PC-9 (cell line): ENCODE measurements around the gene PATJ. TPM values are rescaled to one million over a fixed set of nuclear protein-coding genes. Genes with fewer than 3 reads are reported as not detected.
"Not testable (repeated sequence)": the region's sequence is repeated elsewhere in the genome, so short reads cannot be mapped to it uniquely, and the experiment has no call there.

Source experiments
- BruUV-seq: library from RNA; stranded (reverse); fragments of 400-500 nt; replicated peaks from 2 replicates; lab custom pipeline; 2021; lab: Mats Ljungman, UMichigan
- CTCF ChIA-PET: fragments of 300-600 bp; sonication (Branson Sonifier 250); formaldehyde crosslinking; loops from one replicate; lab custom pipeline; 2022; ENCODE audit warnings: antibody characterized with exemption; lab: Charles Lee
- POLR2A ChIA-PET: fragments of 300-600 bp; sonication (Branson Sonifier 250); formaldehyde crosslinking; loops from one replicate; lab custom pipeline; 2022; ENCODE audit warnings: antibody characterized with exemption; ENCODE audit not compliant: unreplicated experiment; lab: Charles Lee
- DNase-seq, 2 experiments: peaks; one replicate each; pipeline versions ENCODE4 v3.0.0 to v3.0.0-alpha.2; 2015 to 2022; ENCODE audit warnings: mixed read lengths in 1 of 2
- H2AFZ ChIP-seq: fragments of 200-600 bp; sonication (generic); 2 replicates; pipeline ENCODE4 v1.8.1; 2017; ENCODE audit warnings: antibody characterized with exemption
- H3F3A ChIP-seq: fragments of 200-600 bp; sonication (generic); 2 replicates; pipeline ENCODE4 v1.8.1; 2017; ENCODE audit warnings: antibody characterized with exemption, mild to moderate bottlenecking, low read depth; ENCODE audit not compliant: insufficient read depth
- H3K27ac ChIP-seq: fragments of 200-600 bp; sonication (generic); 2 replicates; pipeline ENCODE4 v1.6.1; 2016; ENCODE audit warnings: mixed run types
- H3K27me3 ChIP-seq: fragments of 200-600 bp; sonication (generic); 2 replicates; pipeline ENCODE4 v1.6.1; 2016; ENCODE audit warnings: low read depth, mixed run types; ENCODE audit not compliant: insufficient read depth
- H3K36me3 ChIP-seq: fragments of 200-600 bp; sonication (generic); 2 replicates; pipeline ENCODE4 v1.6.1; 2016; ENCODE audit warnings: low read depth, mixed run types
- H3K4me1 ChIP-seq: fragments of 200-600 bp; sonication (generic); replicated peaks from 2 replicates; pipeline ENCODE4 v1.6.1; 2016; ENCODE audit warnings: mixed run types; ENCODE audit not compliant: insufficient read depth
- H3K4me2 ChIP-seq: fragments of 200-600 bp; sonication (generic); 2 replicates; pipeline ENCODE4 v1.6.1; 2017; ENCODE audit warnings: mixed run types
- H3K4me3 ChIP-seq: fragments of 200-600 bp; sonication (generic); 2 replicates; pipeline ENCODE4 v1.6.1; 2016; ENCODE audit warnings: mixed run types
- H3K79me2 ChIP-seq: fragments of 200-600 bp; sonication (generic); 2 replicates; pipeline ENCODE4 v1.6.1; 2017; ENCODE audit warnings: low read depth, mixed run types
- H3K9me2 ChIP-seq: fragments of 200-600 bp; sonication (generic); 2 replicates; pipeline ENCODE4 v1.8.1; 2017; ENCODE audit warnings: mild to moderate bottlenecking; ENCODE audit not compliant: insufficient read depth
- H3K9me3 ChIP-seq: fragments of 200-600 bp; sonication (generic); 2 replicates; pipeline ENCODE4 v1.8.1; 2016; ENCODE audit warnings: low read depth; ENCODE audit not compliant: insufficient read depth
- H4K20me1 ChIP-seq: fragments of 200-600 bp; sonication (generic); 2 replicates; pipeline ENCODE4 v1.8.1; 2017; ENCODE audit not compliant: insufficient read depth
- EZH2 ChIP-seq: fragments of 200-600 bp; sonication (generic); IDR thresholded peaks from 2 replicates; pipeline ENCODE4 v1.8.0; 2017; ENCODE audit warnings: antibody characterized with exemption, low read depth
- intact Hi-C: fragments of 100-400 bp; cut with micrococcal nuclease; formaldehyde crosslinking; loops from one replicate; pipeline ENCODE4 v1.10.0; 2022; ENCODE audit not compliant: unreplicated experiment
- total RNA-seq: library from RNA; stranded (reverse); gene quantifications from 2 replicates; pipeline ENCODE4 v1.2.3, GENCODE V29; 2021
- TF ChIP-seq, protein P1 (sequence below): fragments of 200-600 bp; sonication (generic); conservative IDR thresholded peaks from 2 replicates; pipeline ENCODE4 v1.6.1; 2017; ENCODE audit warnings: mixed run types, antibody characterized with exemption, mild to moderate bottlenecking, moderate library complexity

Gene PATJ
- total RNA-seq, 1 experiment from 2014 or later, result 91.0 TPM

DNA sequence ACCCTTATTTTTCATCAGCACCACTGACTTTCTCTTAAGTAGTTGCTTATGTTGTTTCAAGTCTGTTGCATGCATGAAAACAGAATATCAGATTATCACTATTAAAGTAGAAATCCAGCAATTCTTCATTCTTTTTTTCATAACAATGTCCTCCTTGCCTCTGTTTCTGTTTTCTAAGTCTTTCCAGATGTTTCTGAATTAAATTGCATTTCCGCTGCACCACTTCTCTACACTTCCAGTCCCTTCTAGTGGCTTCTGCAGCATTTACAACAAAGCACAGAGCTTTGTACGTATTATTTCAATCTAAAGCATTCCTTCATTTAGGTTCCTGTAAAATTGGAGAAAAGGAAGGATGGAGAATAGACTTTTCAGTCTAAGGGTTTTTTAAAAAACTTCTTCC is 42.4 kb downstream of the PATJ start:
- H3K9me2 ChIP-seq, result no peaks in the 10 kb centered on the region
- H3K36me3 ChIP-seq, result peaks cover 36% of the 10 kb centered on the region
- H3K4me2 ChIP-seq, result no peak overlapping the region
- H3K4me1 ChIP-seq, result no peaks in the 10 kb centered on the region
- BruUV-seq, result no TSS peak
- no peak overlapping the region for H3K4me3 ChIP-seq
- no peak overlapping the region for H3K27ac ChIP-seq
- intact Hi-C loops, result no loop called here
- DNase-seq, result no peak
- H3K27me3 ChIP-seq, result no peaks in the 10 kb centered on the region
- H3K9me3 ChIP-seq, result no peaks in the 10 kb centered on the region
- H3F3A ChIP-seq, result peaks cover 15% of the 10 kb centered on the region; the same call in 1 of the 2 replicates
- H3K79me2 ChIP-seq, result peaks cover 5% of the 10 kb centered on the region; the same call in 1 of the 2 replicates
- ChIA-PET CTCF (no interaction called here), POLR2A (no interaction called here)
- TF ChIP-seq EZH2, result no peak
- TF ChIP-seq, protein P1, sequence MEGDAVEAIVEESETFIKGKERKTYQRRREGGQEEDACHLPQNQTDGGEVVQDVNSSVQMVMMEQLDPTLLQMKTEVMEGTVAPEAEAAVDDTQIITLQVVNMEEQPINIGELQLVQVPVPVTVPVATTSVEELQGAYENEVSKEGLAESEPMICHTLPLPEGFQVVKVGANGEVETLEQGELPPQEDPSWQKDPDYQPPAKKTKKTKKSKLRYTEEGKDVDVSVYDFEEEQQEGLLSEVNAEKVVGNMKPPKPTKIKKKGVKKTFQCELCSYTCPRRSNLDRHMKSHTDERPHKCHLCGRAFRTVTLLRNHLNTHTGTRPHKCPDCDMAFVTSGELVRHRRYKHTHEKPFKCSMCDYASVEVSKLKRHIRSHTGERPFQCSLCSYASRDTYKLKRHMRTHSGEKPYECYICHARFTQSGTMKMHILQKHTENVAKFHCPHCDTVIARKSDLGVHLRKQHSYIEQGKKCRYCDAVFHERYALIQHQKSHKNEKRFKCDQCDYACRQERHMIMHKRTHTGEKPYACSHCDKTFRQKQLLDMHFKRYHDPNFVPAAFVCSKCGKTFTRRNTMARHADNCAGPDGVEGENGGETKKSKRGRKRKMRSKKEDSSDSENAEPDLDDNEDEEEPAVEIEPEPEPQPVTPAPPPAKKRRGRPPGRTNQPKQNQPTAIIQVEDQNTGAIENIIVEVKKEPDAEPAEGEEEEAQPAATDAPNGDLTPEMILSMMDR, result no peak
- 0 out of 2 replicates have a peak, but pooled peaks cover 4% of the 10 kb centered on the region for H4K20me1 ChIP-seq
- H2AFZ ChIP-seq, result no peak overlapping the region

DNA sequence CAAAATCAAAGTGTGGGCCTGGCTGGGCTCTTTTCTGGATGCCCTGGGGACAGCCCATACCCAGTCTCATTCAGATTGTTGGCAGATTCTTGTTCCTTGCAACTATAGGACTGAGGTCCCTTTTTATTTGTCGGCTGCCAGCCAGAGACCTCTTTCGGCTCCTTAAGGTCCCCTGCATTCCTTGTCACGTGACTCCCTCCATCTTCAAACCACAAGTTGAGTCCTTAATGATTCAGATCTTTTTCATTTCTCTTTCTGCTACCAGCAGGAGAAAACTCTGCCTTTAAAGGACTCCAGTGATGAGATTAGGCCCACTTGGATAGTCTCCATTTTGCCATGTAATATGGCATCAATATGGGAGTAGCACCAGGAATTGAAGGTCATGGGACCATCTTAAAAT is 48.6 kb downstream of the PATJ start:
- CTCF ChIA-PET, result no interaction called here
- TF ChIP-seq, protein P1, result no peak
- TF ChIP-seq EZH2, result no peak

DNA sequence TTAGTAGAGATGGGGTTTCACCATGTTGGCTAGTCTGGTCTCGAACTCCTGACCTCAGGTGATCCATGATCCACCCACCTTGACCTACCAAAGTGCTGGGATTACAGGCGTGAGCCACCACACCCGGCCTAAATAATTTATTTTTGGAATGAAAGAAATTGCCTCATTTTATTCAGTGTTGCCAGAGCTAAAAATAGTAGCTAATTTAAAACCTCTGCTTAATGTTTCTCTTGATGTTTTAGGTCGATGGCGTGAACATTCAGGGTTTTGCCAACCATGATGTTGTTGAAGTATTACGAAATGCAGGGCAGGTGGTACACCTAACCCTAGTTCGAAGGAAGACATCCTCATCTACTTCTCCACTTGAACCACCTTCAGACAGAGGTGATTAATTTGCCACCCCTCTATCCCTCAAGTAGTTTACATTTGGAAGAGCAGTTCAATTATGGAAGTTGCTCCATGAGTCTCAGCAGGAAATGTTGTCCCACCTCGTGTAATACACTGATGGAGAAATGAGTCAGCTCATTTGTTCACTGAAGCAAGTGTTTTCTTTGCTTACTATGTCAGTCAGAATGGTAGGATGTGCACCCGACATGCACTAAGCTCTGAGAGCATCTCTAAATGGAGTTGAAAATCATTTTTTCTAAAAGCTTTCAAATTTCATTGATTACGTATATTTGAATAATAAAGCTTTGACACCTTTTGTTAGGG is 54.9 kb downstream of the PATJ start:
- POLR2A ChIA-PET, result interaction anchor here (0.6 kb wide), 1 partner anchor 16 kb away, joined by 5 read pairs; no protein-coding TSS in a partner anchor
- H3K4me2 ChIP-seq, result no peak overlapping the region
- H3K79me2 ChIP-seq, result no peaks in the 10 kb centered on the region
- peaks cover 42% of the 10 kb centered on the region for H3K36me3 ChIP-seq
- no peaks in the 10 kb centered on the region for H3K9me3 ChIP-seq
- no peak overlapping the region for H2AFZ ChIP-seq
- peak in 1 of 2 experiments; percentile 70 for DNase-seq
- no peaks in the 10 kb centered on the region for H3K9me2 ChIP-seq
- BruUV-seq, result no TSS peak
- no peak overlapping the region for H3K4me3 ChIP-seq
- no peaks in the 10 kb centered on the region; the same call in 1 of the 2 replicates for H3K4me1 ChIP-seq
- no peaks in the 10 kb centered on the region for H3K27me3 ChIP-seq
- no peak overlapping the region for H3K27ac ChIP-seq
- TF ChIP-seq, protein P1, result no peak
- H3F3A ChIP-seq, result peaks cover 34% of the 10 kb centered on the region
- H4K20me1 ChIP-seq, result no peaks in the 10 kb centered on the region
- intact Hi-C loops, result no loop called here
- CTCF ChIA-PET, result no interaction called here

More for the DNA sequence above, 48.6 kb downstream of the PATJ start:
- no peak overlapping the region for H3K27ac ChIP-seq
- DNase-seq, result no peak
- H3K27me3 ChIP-seq, result no peaks in the 10 kb centered on the region
- intact Hi-C loops, result no loop called here
- H3K36me3 ChIP-seq, result peaks cover 29% of the 10 kb centered on the region
- no peak overlapping the region for H3K4me3 ChIP-seq
- no peaks in the 10 kb centered on the region for H3K9me3 ChIP-seq
- no peak overlapping the region for H3K4me2 ChIP-seq
- H3K79me2 ChIP-seq, result no peaks in the 10 kb centered on the region
- H3K9me2 ChIP-seq, result no peaks in the 10 kb centered on the region
- no peaks in the 10 kb centered on the region for H3K4me1 ChIP-seq
- no peak overlapping the region for H2AFZ ChIP-seq
- peaks cover 16% of the 10 kb centered on the region; the same call in 1 of the 2 replicates for H3F3A ChIP-seq
- POLR2A ChIA-PET, result interaction anchor here (0.6 kb wide), 1 partner anchor 11 kb away, joined by 6 read pairs; no protein-coding TSS in a partner anchor
- H4K20me1 ChIP-seq, result no peaks in the 10 kb centered on the region
- BruUV-seq, result no TSS peak

DNA sequence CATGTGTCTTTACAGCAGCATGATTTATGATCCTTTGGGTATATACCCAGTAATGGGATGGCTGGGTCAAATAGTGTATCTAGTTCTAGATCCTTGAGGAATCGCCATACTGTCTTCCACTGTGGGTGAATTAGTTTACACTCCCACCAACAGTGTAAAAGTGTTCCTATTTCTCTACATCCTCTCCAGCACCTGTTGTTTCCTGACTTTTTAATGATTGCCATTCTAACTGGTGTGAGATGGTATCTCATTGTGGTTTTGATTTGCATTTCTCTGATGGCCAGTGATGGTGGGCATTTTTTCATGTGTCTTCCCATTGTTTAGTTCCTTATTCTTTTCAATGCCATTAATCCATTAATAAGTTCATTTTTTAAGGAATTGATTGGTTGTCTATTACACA is 58.8 kb downstream of the PATJ start:
- H2AFZ ChIP-seq, H3K27ac ChIP-seq, H3K79me2 ChIP-seq, H3K4me2 ChIP-seq, H3K4me1 ChIP-seq, DNase-seq, H3K9me2 ChIP-seq, intact Hi-C loops, POLR2A ChIA-PET, H3K4me3 ChIP-seq, H3K9me3 ChIP-seq, BruUV-seq, H4K20me1 ChIP-seq, H3K27me3 ChIP-seq, CTCF ChIA-PET: not testable (repeated sequence)
- Histone ChIP-seq H3K36me3 (peaks cover 60% of the 10 kb centered on the region), H3F3A (peaks cover 40% of the 10 kb centered on the region)
